CD4-positive, alpha-beta memory T cell (primary cell): Measurements from ENCODE around the gene TBCB. TPM values are rescaled to one million over a fixed set of nuclear protein-coding genes. Genes with fewer than 3 reads are reported as not detected.

Experiments
- CTCF ChIA-PET: fragments of 350-600 bp; sonication (Branson Sonifier 250); formaldehyde crosslinking; loops from one replicate; lab custom pipeline; 2021; ENCODE audit warnings: inconsistent platforms; ENCODE audit not compliant: partially characterized antibody; lab: Charles Lee
- POLR2A ChIA-PET: fragments of 350-600 bp; sonication (Branson Sonifier 250); formaldehyde crosslinking; loops from one replicate; lab custom pipeline; 2021; ENCODE audit not compliant: partially characterized antibody; lab: Charles Lee
- DNase-seq, 5 donors: peaks; one replicate each; pipeline versions ENCODE4 v3.0.0 to v3.0.0-alpha.2; 2020 to 2022; ENCODE audit warnings: mixed read lengths in 1 of 5
- H3K27ac ChIP-seq: one replicate; pipeline ENCODE4 v1.7.0; 2013; ENCODE audit warnings: low read depth, low read length
- H3K27me3 ChIP-seq: 2 replicates; pipeline ENCODE4 v1.7.0; 2013; ENCODE audit warnings: mild to moderate bottlenecking, low read length, moderate library complexity; ENCODE audit not compliant: insufficient read depth
- H3K36me3 ChIP-seq: 2 replicates; pipeline ENCODE4 v1.7.0; 2013; ENCODE audit warnings: mild to moderate bottlenecking, low read length, moderate library complexity; ENCODE audit not compliant: insufficient read depth
- H3K4me1 ChIP-seq: 2 replicates; pipeline ENCODE4 v1.7.0; 2013; ENCODE audit warnings: mild to moderate bottlenecking, low read length, moderate library complexity; ENCODE audit not compliant: insufficient read depth
- H3K4me3 ChIP-seq, 2 donors: one replicate each; pipeline ENCODE4 v1.7.0; 2013; ENCODE audit warnings: low read length in 2 of 2, mild to moderate bottlenecking in 1 of 2
- H3K9me3 ChIP-seq, 2 donors: one replicate each; pipeline ENCODE4 v1.7.0; 2013; ENCODE audit warnings: low read length in 2 of 2, control low read depth in 1 of 2; ENCODE audit not compliant: control insufficient read depth in 1 of 2
- H3K27ac Mint-ChIP-seq, 7 donors: one replicate each; pipeline ENCODE4 v1.8.0; 2020 to 2021; ENCODE audit warnings: mixed read lengths in 7 of 7, mild to moderate bottlenecking in 6 of 7, inconsistent platforms in 3 of 7, moderate library complexity in 3 of 7
- H3K27me3 Mint-ChIP-seq, 2 donors: one replicate each; pipeline ENCODE4 v1.8.0; 2020 to 2021; ENCODE audit warnings: mixed read lengths in 2 of 2
- H3K36me3 Mint-ChIP-seq, 2 donors: one replicate each; pipeline ENCODE4 v1.8.0; 2020 to 2021; ENCODE audit warnings: mixed read lengths in 2 of 2, inconsistent platforms in 1 of 2, mild to moderate bottlenecking in 1 of 2
- H3K4me1 Mint-ChIP-seq, 4 donors: one replicate each; pipeline ENCODE4 v1.8.0; 2020 to 2021; ENCODE audit warnings: mixed read lengths in 4 of 4, mild to moderate bottlenecking in 1 of 4
- H3K4me3 Mint-ChIP-seq, 8 donors: one replicate each; pipeline ENCODE4 v1.8.0; 2020 to 2021; ENCODE audit warnings: mixed read lengths in 8 of 8, mild to moderate bottlenecking in 7 of 8, moderate library complexity in 6 of 8, inconsistent platforms in 3 of 8
- H3K9me3 Mint-ChIP-seq, 8 donors: one replicate each; pipeline ENCODE4 v1.8.0; 2020 to 2021; ENCODE audit warnings: mixed read lengths in 8 of 8, mild to moderate bottlenecking in 5 of 8, inconsistent platforms in 3 of 8, moderate library complexity in 1 of 8
- intact Hi-C: fragments of 100-400 bp; cut with micrococcal nuclease; formaldehyde crosslinking; loops from one replicate; pipeline ENCODE4 v1.15.1; 2023
- polyA plus RNA-seq, 2 donors: library from polyadenylated mRNA; unstranded; fragments of 300-500 nt; fragmentation: Illumina TruSeq; gene quantifications; one replicate each; pipeline ENCODE4 v1.2.3, GENCODE V29; 2021
- total RNA-seq, 2 experiments: library from RNA; stranded (reverse); gene quantifications; one replicate each; pipeline ENCODE4 v1.2.3, GENCODE V29; 2021

The TBCB gene
- total and polyA plus RNA-seq, 4 experiments from 2014 or later, result 148 to 308 (median 202) TPM

DNA sequence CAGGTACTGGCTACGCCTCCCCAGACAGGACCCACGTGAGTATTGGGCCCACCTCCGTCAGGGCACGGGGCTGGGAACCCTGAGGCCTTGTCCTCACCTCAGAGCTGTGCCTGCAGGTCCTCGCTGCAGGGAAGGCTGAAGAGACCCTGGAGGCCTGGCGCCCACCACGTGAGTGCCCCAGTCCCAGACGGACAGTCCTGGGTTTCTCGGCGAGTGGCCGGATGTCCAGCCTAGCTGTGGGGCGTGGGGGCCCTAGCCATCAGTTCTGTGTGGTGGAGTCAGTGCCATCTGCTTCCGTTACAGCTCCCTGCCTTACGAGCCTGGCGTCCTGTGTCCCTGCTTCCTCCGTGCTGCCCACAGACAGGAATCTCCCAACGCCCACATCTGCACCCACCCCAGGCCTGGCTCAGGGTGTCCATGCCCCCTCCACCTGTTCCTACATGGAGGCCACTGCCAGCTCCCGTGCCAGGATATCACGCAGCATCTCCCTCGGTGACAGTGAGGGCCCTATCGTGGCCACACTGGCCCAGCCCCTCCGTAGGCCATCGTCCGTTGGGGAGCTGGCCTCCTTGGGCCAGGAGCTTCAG is 12.1 kb upstream of the TBCB start:
- no peak for DNase-seq
- no peaks in the 10 kb centered on the region for H3K4me1 Mint-ChIP-seq
- Histone ChIP-seq H3K9me3 (no peaks in the 10 kb centered on the region), H3K27me3 (no peaks in the 10 kb centered on the region), H3K4me1 (no peaks in the 10 kb centered on the region), H3K4me3 (no peak overlapping the region), H3K36me3 (no peaks in the 10 kb centered on the region), H3K27ac (no peak overlapping the region)
- CTCF ChIA-PET, result no interaction called here
- peaks cover 0 to 3% of the 10 kb centered on the region in 2 donors for H3K36me3 Mint-ChIP-seq
- H3K9me3 Mint-ChIP-seq, result peaks cover 0 to 1% (median 0%) of the 10 kb centered on the region in 8 donors
- H3K27me3 Mint-ChIP-seq, result no peaks in the 10 kb centered on the region
- POLR2A ChIA-PET, result interaction anchor here (0.7 to 1.3 kb wide), 2 partner anchors 12 to 89 kb away, joined by 3 to 4 read pairs; partner anchors contain the start of genes ALKBH6 and POLR2I
- intact Hi-C loops, result no loop called here
- no peak overlapping the region for H3K4me3 Mint-ChIP-seq
- H3K27ac Mint-ChIP-seq, result no peak overlapping the region

DNA sequence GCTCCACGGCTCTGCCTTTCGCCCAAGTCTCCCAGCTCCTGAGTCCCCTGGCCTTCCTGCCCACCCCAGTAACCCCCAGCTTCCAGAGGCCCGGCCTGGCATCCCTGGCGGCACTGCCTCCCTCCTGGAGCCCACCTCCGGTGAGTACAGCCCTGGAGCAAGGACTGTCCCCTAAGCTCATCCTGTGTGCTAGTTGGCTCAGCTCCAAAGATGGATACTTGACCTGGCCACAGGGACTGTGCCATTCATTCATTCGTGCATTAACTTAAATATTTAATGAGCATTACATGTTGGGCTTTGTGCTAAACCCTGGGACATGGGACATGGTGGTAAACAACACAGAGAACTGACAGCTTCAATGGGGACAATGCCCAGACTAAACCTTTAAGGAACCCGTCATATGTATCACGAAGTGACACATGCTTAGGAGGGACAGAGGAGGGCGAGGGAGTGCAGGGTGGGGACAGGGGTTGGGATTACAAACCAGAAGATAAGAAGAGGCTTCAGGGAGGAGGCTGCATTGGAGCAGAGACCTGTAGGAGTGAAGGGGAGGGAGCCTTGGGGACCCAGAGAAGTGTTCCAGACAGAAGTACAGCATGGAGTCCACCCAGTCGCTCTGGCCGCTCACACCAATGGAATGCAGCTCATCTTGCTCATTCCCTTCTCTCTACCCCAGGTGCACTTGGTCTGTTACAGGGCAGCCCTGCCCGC is 11.3 kb upstream of the TBCB start:
- peak overlapping the region in 1 of 7 donors; percentile 53 for H3K27ac Mint-ChIP-seq
- H3K27me3 Mint-ChIP-seq, result no peaks in the 10 kb centered on the region
- H3K27me3 ChIP-seq, result no peaks in the 10 kb centered on the region
- H3K4me3 Mint-ChIP-seq, result no peak overlapping the region
- POLR2A ChIA-PET, result interaction anchor here (3.3 kb wide), 1 partner anchor 12 kb away, joined by 12 read pairs; the partner anchor contains the start of genes POLR2I and TBCB
- peaks cover 0 to 6% of the 10 kb centered on the region in 2 donors for H3K36me3 Mint-ChIP-seq
- H3K36me3 ChIP-seq, result no peaks in the 10 kb centered on the region
- H3K4me1 Mint-ChIP-seq, result no peaks in the 10 kb centered on the region
- H3K9me3 Mint-ChIP-seq, result no peaks in the 10 kb centered on the region
- H3K27ac ChIP-seq, result no peak overlapping the region
- intact Hi-C loops, result no loop called here
- DNase-seq, result no peak
- no peaks in the 10 kb centered on the region for H3K4me1 ChIP-seq
- CTCF ChIA-PET, result no interaction called here
- no peaks in the 10 kb centered on the region for H3K9me3 ChIP-seq
- H3K4me3 ChIP-seq, result no peak overlapping the region

DNA sequence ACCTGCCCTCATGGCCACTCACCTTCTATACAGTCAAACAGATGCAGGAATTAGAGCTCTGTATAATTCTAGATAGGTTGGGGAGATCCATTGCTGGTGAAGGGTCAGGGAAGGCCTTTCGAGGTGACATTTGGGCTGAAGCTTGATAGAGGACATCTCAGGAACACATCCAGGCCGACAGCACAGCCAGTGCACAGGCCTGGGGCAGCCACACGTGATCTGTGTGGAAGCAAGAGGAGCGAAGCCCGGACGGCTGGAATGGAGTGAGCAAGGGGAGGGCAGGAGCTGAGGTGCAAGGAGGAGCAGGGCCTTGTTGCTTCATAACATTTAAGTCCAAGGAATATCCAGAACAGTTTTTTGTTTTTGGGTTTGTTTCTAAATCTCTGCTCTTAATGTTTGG is 8.8 kb upstream of the TBCB start:
- POLR2A ChIA-PET, result interaction anchor here (0.6 to 3.3 kb wide), 3 partner anchors 9 to 206 kb away, joined by 3 to 12 read pairs (median 3); partner anchors contain the start of genes POLR2I and TBCB
- Histone ChIP-seq H3K36me3 (no peaks in the 10 kb centered on the region), H3K9me3 (no peaks in the 10 kb centered on the region), H3K27me3 (no peaks in the 10 kb centered on the region), H3K27ac (no peak overlapping the region), H3K4me3 (no peak overlapping the region), H3K4me1 (no peaks in the 10 kb centered on the region)
- no peak overlapping the region for H3K4me3 Mint-ChIP-seq
- CTCF ChIA-PET, result no interaction called here
- H3K36me3 Mint-ChIP-seq, result peaks cover 0 to 9% of the 10 kb centered on the region in 2 donors
- H3K27me3 Mint-ChIP-seq, result no peaks in the 10 kb centered on the region
- no peaks in the 10 kb centered on the region for H3K9me3 Mint-ChIP-seq
- peak overlapping the region in 4 of 7 donors; percentile 17 to 77 (median 32) for H3K27ac Mint-ChIP-seq
- intact Hi-C loops, result no loop called here
- no peak for DNase-seq
- H3K4me1 Mint-ChIP-seq, result no peaks in the 10 kb centered on the region

DNA sequence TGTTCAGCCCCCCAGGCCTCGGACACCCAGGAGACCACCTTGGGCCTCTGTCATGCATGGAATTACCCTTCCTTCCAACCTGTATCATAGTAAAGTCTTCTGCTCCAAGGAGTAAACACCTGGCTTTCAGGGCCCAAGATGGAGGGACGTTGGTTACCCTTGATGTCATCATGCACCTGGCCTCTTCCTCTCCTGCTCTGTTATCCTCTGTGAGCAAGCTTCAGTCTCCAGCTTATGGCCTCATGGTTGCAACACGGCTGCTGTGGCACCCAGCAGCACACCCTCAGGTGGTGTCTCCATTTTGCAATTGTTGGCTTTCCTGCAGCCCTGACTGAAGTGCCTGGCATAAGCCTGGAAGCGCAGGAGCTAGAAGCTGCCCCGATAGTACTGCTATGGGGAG is 8.3 kb upstream of the TBCB start:
- no peaks in the 10 kb centered on the region for H3K4me1 Mint-ChIP-seq
- ChIA-PET POLR2A (interaction anchor here (3.3 kb wide), 1 partner anchor 9 kb away, joined by 12 read pairs; the partner anchor contains the start of genes POLR2I and TBCB), CTCF (no interaction called here)
- no peaks in the 10 kb centered on the region for H3K9me3 Mint-ChIP-seq
- no peaks in the 10 kb centered on the region for H3K36me3 ChIP-seq
- H3K27me3 ChIP-seq, result no peaks in the 10 kb centered on the region
- intact Hi-C loops, result no loop called here
- DNase-seq, result no peak
- H3K4me3 ChIP-seq, result no peak overlapping the region
- no peak overlapping the region for H3K27ac ChIP-seq
- H3K9me3 ChIP-seq, result no peaks in the 10 kb centered on the region
- no peak overlapping the region for H3K4me3 Mint-ChIP-seq
- H3K4me1 ChIP-seq, result no peaks in the 10 kb centered on the region
- H3K36me3 Mint-ChIP-seq, result peaks cover 0 to 13% of the 10 kb centered on the region in 2 donors
- no peaks in the 10 kb centered on the region for H3K27me3 Mint-ChIP-seq
- peak overlapping the region in 3 of 7 donors; percentile 22 to 29 (median 27) for H3K27ac Mint-ChIP-seq

DNA sequence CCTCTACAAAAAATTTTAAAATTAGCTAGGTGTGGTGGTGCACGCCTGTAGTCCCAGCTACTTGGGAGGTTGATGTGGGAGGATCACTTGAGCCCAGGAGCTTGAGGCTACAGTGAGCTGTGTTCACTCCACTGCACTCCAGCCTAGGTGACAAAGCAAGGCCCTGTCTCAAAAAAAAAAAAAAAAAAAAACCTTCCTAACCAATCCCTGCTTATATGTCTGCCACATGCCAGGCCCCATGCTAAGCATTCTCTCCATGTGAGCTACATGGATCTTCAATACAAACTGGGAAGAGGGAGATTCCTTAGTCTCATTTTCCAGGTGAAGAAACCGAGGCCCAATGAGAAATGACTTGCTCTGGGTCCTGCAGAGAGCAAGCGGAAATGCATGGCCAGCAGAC is 6.6 kb upstream of the TBCB start:
- intact Hi-C loops, result no loop called here
- H3K27ac ChIP-seq, result no peak overlapping the region
- H3K4me3 ChIP-seq, result no peak overlapping the region
- Mint-ChIP-seq H3K9me3 (no peaks in the 10 kb centered on the region), H3K27ac (peak overlapping the region in 2 of 7 donors; percentile 20 to 60), H3K4me1 (peaks cover 3 to 10% (median 7%) of the 10 kb centered on the region in 4 donors), H3K4me3 (no peak overlapping the region), H3K36me3 (peaks cover 5 to 18% of the 10 kb centered on the region in 2 donors), H3K27me3 (no peaks in the 10 kb centered on the region)
- no peaks in the 10 kb centered on the region for H3K27me3 ChIP-seq
- ChIA-PET CTCF (no interaction called here), POLR2A (no interaction called here)
- H3K4me1 ChIP-seq, result peaks cover 6% of the 10 kb centered on the region
- H3K36me3 ChIP-seq, result peaks cover 7% of the 10 kb centered on the region
- no peaks in the 10 kb centered on the region for H3K9me3 ChIP-seq
- no peak for DNase-seq

GRCh38 chr19:36110487-36111199 is 4.6 kb upstream of the TBCB start, which contains the start of gene OVOL3:
Gene OVOL3 (plus strand): TSS chr19:36111143. CDS start chr19:36111203, 60 bp downstream.
- Histone ChIP-seq H3K4me1 (peaks cover 14% of the 10 kb centered on the region), H3K36me3 (peaks cover 7% of the 10 kb centered on the region), H3K9me3 (no peaks in the 10 kb centered on the region), H3K27ac (no peak within 1 kb of the TSS), H3K27me3 (no peaks in the 10 kb centered on the region), H3K4me3 (no peak within 1 kb of the TSS)
- Mint-ChIP-seq H3K27ac (peak within 1 kb of the TSS in 3 of 7 donors; percentile 68 to 95 (median 79)), H3K36me3 (peaks cover 5 to 29% of the 10 kb centered on the region in 2 donors), H3K4me1 (peaks cover 9 to 28% (median 18%) of the 10 kb centered on the region in 4 donors), H3K27me3 (peaks cover 0 to 2% of the 10 kb centered on the region in 2 donors), H3K9me3 (peaks cover 0 to 6% (median 0%) of the 10 kb centered on the region in 8 donors), H3K4me3 (peak within 1 kb of the TSS in 3 of 8 donors; percentile 30 to 71 (median 57))
- ChIA-PET POLR2A (no interaction called here), CTCF (no interaction called here)
- intact Hi-C loops, result loop anchor here (10.0 kb wide), 2 partner anchors 216 to 1104 kb away; partner anchors contain the start of genes ZNF383 and ZNF585B
- no peak for DNase-seq
